ENCODE measurements around the gene RASAL1. TPM values are rescaled to one million over a fixed set of nuclear protein-coding genes. Genes with fewer than 3 reads are reported as not detected.

The RASAL1 gene
- total and polyA plus RNA-seq, 2 experiments from 2014 or later, result not detected

DNA sequence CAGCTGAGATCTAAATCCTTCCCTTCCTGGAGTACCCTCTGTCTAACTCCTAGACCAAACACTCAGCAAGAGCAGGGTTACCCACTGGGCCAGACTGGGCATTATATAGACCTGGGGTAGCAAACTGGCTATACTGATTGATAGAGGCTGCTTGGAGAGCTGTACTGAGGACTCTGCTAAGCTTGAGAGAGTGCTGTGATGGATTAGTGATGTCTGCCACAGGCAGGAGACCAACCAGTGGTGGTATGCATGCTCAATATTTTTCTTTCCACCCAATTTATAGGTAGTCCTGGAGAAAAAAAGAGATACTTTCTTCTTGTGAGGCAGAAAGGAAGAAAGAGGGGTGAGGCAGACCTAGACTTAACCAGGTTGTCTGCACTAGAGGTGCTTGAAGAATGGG lies 45.7 kb downstream of the RASAL1 start:
- DNase-seq, result no peak
- peaks cover 14% of the 10 kb centered on the region for H3K27me3 ChIP-seq (replicated peaks; ENCODE audit: insufficient read depth)
- no peak overlapping the region for H2AFZ ChIP-seq
- H3K9me3 ChIP-seq (ENCODE audit: low read depth), result no peaks in the 10 kb centered on the region
- H3K27ac ChIP-seq, result no peak overlapping the region
- H3K4me1 ChIP-seq (ENCODE audit: insufficient read depth), result no peaks in the 10 kb centered on the region
- no peaks in the 10 kb centered on the region for H3K79me2 ChIP-seq (ENCODE audit: insufficient read depth)
- TF ChIP-seq EZH2 (IDR thresholded peaks at IDR 0.05; ENCODE audit: insufficient read depth, poor library complexity, severe bottlenecking) (no peak), EZH2phosphoT487 (IDR thresholded peaks at IDR 0.05; ENCODE audit: insufficient read depth, low read depth) (no peak)
- no peaks in the 10 kb centered on the region for H3K36me3 ChIP-seq (ENCODE audit: low read depth)
- no peak overlapping the region for H3K9ac ChIP-seq
- in situ Hi-C loops (cut with MboI), result no loop called here
- H3K4me2 ChIP-seq (ENCODE audit: unreplicated experiment), result no peak overlapping the region
- no peaks in the 10 kb centered on the region for H3K9me2 ChIP-seq (ENCODE audit: insufficient read depth)
- no peaks in the 10 kb centered on the region for H3F3A ChIP-seq (ENCODE audit: insufficient read depth)
- H3K4me3 ChIP-seq, result no peak overlapping the region
- H4K20me1 ChIP-seq (ENCODE audit: insufficient read depth), result no peaks in the 10 kb centered on the region

GRCh38 chr12:113088971-113089756 lies 46.4 kb downstream of the RASAL1 start:
- no peaks in the 10 kb centered on the region for H3K79me2 ChIP-seq (ENCODE audit: insufficient read depth)
- no peaks in the 10 kb centered on the region for H3K9me2 ChIP-seq (ENCODE audit: insufficient read depth)
- no peak for DNase-seq
- H3K4me1 ChIP-seq (ENCODE audit: insufficient read depth), result no peaks in the 10 kb centered on the region
- no peaks in the 10 kb centered on the region for H3K36me3 ChIP-seq (ENCODE audit: low read depth)
- no peaks in the 10 kb centered on the region for H4K20me1 ChIP-seq (ENCODE audit: insufficient read depth)
- 55 to 60% methylated on average over 10 to 13 of the region's 13 CpGs for WGBS, 2 experiments (ENCODE audit: low coverage in 1 of 2, low lambda C conversion rate in 2 of 2, missing lambda C conversion rate in 2 of 2)
- H3K4me3 ChIP-seq, result no peak overlapping the region
- H3K9me3 ChIP-seq (ENCODE audit: low read depth), result no peaks in the 10 kb centered on the region
- no peak overlapping the region for H3K27ac ChIP-seq
- H3K4me2 ChIP-seq (ENCODE audit: unreplicated experiment), result no peak overlapping the region
- peaks cover 14% of the 10 kb centered on the region for H3K27me3 ChIP-seq (replicated peaks; ENCODE audit: insufficient read depth)
- no peak overlapping the region for H3K9ac ChIP-seq
- H2AFZ ChIP-seq, result no peak overlapping the region
- in situ Hi-C loops (cut with MboI), result no loop called here
- H3F3A ChIP-seq (ENCODE audit: insufficient read depth), result no peaks in the 10 kb centered on the region
- no peak for TF ChIP-seq EZH2phosphoT487 (IDR thresholded peaks at IDR 0.05; ENCODE audit: insufficient read depth, low read depth)
- no peak for TF ChIP-seq EZH2 (IDR thresholded peaks at IDR 0.05; ENCODE audit: insufficient read depth, poor library complexity, severe bottlenecking)

DNA sequence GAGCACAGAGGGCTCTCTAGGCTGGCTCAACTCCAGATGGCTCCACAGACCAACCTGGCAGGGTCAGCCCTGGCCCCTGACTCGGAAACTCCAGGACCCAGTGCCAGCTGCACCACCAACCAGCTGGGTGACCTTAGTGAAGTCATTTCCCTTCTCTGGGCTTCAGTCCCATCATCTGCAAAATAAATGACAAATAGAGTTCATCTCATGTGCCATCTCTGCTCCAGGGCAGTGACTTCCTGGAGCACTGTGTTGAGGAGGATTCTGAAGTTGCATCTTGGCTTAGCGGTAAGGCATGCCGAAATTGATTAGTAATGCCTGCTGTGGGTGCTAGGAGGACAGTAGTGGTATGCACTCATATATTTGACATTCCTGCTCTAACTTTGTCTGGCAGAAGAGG lies 47.5 kb downstream of the RASAL1 start:
- 58 to 63% methylated on average over 3 of the region's 3 CpGs for WGBS, 2 experiments (ENCODE audit: low coverage in 1 of 2, low lambda C conversion rate in 2 of 2, missing lambda C conversion rate in 2 of 2)

GRCh38 chr12:113087193-113087592 lies 48.4 kb downstream of the RASAL1 start:
- Histone ChIP-seq H3K9ac (no peak overlapping the region), H4K20me1 (ENCODE audit: insufficient read depth) (no peaks in the 10 kb centered on the region), H3K4me1 (ENCODE audit: insufficient read depth) (no peaks in the 10 kb centered on the region), H3K9me3 (ENCODE audit: low read depth) (no peaks in the 10 kb centered on the region), H3F3A (ENCODE audit: insufficient read depth) (no peaks in the 10 kb centered on the region), H2AFZ (no peak overlapping the region), H3K4me2 (ENCODE audit: unreplicated experiment) (no peak overlapping the region), H3K4me3 (no peak overlapping the region), H3K9me2 (ENCODE audit: insufficient read depth) (no peaks in the 10 kb centered on the region), H3K79me2 (ENCODE audit: insufficient read depth) (no peaks in the 10 kb centered on the region), H3K27ac (no peak overlapping the region), H3K36me3 (ENCODE audit: low read depth) (no peaks in the 10 kb centered on the region), H3K27me3 (replicated peaks; ENCODE audit: insufficient read depth) (peaks cover 10% of the 10 kb centered on the region)
- DNase-seq, result no peak
- 41 to 52% methylated on average over 5 of the region's 5 CpGs for WGBS, 2 experiments (ENCODE audit: low coverage in 1 of 2, low lambda C conversion rate in 2 of 2, missing lambda C conversion rate in 2 of 2)
- TF ChIP-seq EZH2 (IDR thresholded peaks at IDR 0.05; ENCODE audit: insufficient read depth, poor library complexity, severe bottlenecking) (no peak), EZH2phosphoT487 (IDR thresholded peaks at IDR 0.05; ENCODE audit: insufficient read depth, low read depth) (no peak)
- in situ Hi-C loops (cut with MboI), result no loop called here

More for the DNA sequence above, 47.5 kb downstream of the RASAL1 start:
- Histone ChIP-seq H3K9ac (no peak overlapping the region), H3K27ac (no peak overlapping the region), H3K4me1 (ENCODE audit: insufficient read depth) (no peaks in the 10 kb centered on the region), H4K20me1 (ENCODE audit: insufficient read depth) (no peaks in the 10 kb centered on the region), H2AFZ (no peak overlapping the region), H3F3A (ENCODE audit: insufficient read depth) (no peaks in the 10 kb centered on the region), H3K9me2 (ENCODE audit: insufficient read depth) (no peaks in the 10 kb centered on the region), H3K79me2 (ENCODE audit: insufficient read depth) (no peaks in the 10 kb centered on the region), H3K4me2 (ENCODE audit: unreplicated experiment) (no peak overlapping the region), H3K27me3 (replicated peaks; ENCODE audit: insufficient read depth) (peaks cover 14% of the 10 kb centered on the region), H3K9me3 (ENCODE audit: low read depth) (no peaks in the 10 kb centered on the region), H3K4me3 (no peak overlapping the region), H3K36me3 (ENCODE audit: low read depth) (no peaks in the 10 kb centered on the region)
- DNase-seq, result no peak
- in situ Hi-C loops (cut with MboI), result no loop called here
- TF ChIP-seq EZH2phosphoT487 (IDR thresholded peaks at IDR 0.05; ENCODE audit: insufficient read depth, low read depth) (no peak), EZH2 (IDR thresholded peaks at IDR 0.05; ENCODE audit: insufficient read depth, poor library complexity, severe bottlenecking) (no peak)
